Stimulated activated CD8-positive, alpha-beta memory T cell treated with anti-CD3 and anti-CD28 coated beads, Interleukin-4, amount 100 ng/mL, for 24 hours (primary cell): ENCODE measurements around the gene ATXN10.
"Not testable (repeated sequence)": the region's sequence is repeated elsewhere in the genome, so short reads cannot be mapped to it uniquely, and the experiment has no call there.

Experiments
- DNase-seq: peaks from one replicate; pipeline ENCODE4 v3.0.0-alpha.2; 2020; ENCODE audit warnings: low read depth

Gene ATXN10

DNA sequence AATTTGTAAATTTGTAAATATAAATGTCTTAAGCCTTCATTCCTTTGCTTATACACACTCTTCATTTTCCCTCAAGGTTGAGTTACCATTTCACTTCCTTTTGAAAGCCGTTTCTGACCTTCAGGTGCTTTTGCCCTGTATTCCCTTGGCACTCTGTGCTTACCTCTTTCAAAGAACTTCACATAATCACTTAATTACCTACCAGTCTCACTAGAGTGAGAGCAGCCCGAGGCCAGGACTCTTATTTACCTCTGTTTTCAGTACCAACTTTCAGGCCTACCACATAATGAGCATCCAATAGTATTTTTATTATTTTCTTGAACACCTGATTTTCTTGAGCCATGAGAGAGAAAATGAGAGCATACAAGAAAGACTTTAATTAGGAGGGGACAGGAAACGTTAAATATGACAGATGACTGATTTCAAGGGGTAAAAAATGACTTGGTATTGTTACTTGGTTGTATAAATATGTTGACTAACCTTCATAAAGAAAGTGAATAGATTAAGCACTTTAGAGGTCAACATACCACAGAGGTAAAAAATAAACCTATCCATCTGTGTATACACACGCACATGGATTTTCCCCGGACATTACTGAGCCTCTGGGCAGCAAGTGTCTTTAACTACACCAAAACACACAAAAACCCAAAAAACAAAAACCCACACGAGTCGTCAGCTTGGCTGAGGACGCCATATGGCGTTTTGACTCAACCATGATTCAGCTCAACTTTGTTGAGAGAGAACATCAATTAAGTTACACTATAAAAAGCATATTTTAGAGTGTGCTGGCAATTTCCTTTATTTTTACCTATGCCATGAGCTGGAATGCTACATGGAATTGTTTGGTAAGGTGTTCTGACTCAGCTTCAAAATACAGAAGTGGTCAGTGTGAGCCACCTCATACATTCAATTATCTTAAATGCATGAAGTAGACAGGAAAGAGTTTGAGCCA, 7.6 kb downstream of the ATXN10 start:
- DNase-seq, result no peak

DNA sequence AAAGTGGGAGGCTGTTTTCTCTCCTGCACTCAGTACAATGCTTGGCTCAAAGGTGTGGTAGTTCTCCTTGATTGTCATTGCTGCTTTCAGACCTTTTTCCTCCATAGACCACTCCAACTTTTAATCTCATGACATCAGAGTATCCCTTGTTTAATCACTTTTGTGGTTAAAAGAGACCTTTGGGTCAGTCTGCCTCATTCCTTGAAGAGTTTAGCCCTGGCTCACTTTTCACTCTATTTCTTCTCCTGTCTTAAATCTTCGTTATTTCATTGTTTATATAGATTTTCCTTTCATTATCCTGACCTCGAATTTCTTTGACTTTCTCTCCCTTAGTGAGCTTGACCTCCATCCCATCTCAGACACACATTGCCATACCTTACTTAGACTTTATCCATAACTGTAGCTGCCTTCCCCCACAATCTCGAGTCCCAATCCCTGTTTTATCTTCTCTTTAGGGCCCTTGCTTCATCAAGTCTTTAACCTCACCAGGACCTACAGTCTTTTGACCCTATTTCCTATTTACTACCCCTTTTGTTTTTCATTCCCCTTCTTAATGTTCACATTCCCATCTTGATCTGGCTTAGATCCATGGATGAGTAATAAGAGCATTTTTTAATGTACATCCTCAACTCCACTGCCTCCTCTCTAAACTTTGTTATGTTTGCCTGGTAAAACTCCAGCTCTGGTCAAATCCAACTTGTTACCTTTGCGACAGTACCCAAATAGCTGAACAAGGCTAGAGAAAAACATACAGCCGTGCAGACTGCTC, 9.5 kb downstream of the ATXN10 start:
- DNase-seq, result no peak

DNA sequence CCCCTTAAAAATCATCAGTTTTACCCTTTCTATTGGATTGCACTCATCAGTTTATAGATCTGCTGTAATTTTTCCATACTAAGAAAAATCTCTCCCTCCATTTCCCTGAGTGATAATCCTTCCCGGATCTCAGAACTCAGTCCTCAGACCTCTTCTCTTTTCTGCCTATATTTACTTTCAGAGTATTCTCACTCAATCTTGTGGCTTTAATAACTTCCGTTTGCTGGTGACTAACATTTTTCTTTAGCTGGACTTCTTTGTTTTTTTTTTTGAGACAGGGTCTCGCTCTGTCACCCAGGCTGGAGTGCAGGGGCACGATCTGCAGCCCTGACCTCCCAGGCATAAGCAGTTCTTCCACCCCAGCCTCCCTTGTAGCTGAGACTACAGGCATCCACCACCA, 10.4 kb downstream of the ATXN10 start:
- DNase-seq, result no peak

DNA sequence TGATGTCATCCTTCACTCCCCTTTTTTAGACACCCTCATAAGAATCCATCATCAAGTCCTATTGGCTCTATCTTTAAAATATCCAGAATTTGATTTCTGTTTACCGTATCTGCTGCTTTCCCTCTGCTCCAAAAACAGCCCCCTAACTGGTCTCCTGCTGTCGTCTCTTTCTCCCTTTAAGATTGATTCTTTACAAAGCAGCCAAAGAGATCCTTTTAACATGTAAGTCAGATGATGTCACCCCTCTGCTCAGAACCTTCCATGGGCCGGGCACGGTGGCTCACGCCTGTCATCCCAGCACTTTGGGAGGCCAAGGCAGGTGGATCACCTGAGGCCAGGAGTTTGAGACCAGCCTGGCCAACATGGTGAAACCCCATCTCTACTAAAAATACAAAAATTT, 11.1 kb downstream of the ATXN10 start:
- DNase-seq, result not testable (repeated sequence)

DNA sequence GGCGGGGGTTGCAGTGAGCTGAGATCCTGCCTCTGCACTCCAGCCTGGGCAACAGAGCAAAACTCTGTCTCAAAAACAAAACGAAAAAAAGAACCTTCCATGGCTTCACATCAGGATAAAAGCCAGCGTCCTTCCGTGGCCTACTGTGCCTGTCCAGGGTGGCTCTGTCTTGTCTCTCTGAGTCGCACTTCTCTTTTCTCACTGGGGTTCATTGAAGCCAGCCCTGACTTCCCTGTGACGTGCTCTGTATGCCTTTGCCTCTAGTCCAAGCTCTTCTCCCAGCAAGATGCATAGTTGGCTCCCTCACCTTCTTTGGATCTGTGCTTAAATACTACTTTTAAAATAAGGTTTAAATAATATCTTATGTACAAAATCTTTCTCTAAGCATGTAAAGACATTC, 11.6 kb downstream of the ATXN10 start:
- DNase-seq, result no peak

DNA sequence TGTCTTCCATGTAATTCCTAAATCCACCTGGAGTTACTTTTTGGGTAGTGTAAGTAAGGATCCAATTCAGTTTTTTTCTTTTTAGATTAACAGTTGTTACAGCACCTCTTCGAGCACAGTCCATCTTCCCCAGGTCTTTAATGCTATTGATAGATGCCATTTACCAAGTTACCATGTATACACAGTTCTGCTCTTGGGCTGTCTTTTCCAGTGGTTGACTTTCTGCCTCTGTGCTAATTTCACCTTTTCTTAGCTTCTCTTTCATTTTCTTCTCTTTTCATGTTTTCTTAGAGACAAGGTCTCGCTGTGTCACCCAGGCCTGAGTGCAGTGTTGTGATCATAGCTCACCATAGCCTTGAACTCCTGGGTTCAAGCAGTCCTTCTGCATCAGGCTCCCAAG, 12.0 kb downstream of the ATXN10 start:
- DNase-seq, result no peak

DNA sequence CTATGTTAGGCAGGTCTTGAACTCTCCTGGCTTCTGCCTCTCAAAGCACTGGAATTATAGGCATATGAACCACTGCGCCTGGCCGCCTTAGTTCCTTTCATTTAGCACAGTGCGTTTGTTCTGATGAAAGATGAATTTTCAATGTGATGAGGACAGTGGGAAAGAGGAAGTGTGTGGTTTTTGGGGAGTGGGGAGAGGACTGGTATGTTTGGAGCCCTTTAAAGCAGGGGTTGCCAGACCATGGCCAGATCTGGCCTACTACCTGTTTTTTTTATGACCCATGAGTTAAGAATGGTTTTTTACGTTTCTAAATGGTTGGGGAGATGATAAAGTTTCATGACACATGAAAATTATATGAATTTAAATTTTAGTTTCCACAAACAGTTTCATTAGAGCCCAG, 12.5 kb downstream of the ATXN10 start:
- no peak for DNase-seq

DNA sequence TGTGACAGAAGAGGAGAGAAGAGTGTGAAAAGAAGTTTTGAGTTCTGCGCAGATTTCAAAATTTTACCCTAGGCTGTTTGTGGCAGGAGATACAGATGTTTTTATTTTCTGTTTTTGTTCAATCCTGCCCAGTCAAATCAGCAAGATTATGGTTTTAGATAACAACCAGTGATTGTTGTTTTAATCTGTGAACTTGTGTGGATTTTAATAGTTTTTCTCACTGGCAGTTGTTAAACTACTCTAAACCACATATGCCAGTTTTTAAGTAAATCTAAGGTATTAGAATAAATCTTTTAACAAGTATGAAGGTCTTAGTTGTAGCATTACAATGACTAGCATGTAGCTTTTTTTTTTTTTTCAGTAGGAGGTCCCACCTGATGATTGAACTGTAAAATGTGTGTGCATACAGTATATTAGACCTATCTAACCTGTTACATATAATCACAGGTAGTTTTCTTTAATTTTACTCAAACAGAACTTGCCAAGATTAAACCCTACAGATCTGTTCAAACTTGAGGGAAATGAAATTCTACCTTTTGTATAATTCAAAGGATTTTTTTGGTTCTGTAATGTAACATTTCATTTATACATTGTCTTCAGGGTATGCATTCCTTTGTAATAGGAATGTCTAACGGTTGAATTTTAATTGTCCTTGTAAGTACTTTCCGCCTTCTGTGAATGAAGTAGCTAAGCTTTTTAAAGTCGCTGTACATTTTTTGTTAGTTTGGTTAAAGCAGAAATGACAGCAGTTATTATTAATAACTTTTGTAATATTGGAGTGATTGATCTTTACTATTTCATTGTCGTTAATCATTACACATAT, 13.3 kb downstream of the ATXN10 start:
- no peak for DNase-seq

DNA sequence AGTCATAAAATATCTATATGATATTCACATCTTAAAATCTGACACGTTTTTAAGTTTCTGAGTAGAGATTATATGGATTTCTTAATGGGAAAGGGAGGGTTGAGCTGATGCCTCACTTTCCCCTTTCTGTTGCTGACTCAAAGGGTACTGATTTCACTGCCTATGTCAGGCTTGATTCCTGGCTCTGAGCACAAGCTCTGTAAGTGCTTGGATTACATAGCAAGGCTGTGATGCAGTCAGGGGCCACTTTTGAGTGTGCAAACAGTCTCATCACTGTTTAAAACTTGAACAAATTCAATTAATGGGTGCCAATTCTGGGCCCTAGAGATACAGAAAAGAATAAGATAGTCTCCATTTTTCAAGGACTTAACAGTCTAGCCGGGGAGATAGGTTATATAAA, 14.4 kb downstream of the ATXN10 start:
- no peak for DNase-seq

DNA sequence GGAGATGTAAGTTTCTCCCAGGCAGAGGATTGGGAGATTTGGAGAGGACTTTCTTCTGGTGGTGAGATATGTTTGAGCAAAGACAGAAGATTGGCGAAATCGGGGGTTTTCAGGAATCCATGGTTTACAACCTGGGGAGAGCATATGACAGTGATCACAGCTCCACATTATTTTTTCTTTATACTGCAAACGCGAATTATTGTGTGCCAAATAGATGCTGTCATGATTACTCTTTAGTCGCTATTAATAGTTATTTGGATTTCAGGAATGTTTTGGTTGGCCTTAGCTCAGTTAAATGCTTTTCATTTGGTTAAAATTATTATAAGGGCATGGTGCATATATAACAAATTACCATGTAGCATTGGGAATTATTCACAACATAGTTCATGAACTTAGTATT, 15.2 kb downstream of the ATXN10 start:
- no peak for DNase-seq

DNA sequence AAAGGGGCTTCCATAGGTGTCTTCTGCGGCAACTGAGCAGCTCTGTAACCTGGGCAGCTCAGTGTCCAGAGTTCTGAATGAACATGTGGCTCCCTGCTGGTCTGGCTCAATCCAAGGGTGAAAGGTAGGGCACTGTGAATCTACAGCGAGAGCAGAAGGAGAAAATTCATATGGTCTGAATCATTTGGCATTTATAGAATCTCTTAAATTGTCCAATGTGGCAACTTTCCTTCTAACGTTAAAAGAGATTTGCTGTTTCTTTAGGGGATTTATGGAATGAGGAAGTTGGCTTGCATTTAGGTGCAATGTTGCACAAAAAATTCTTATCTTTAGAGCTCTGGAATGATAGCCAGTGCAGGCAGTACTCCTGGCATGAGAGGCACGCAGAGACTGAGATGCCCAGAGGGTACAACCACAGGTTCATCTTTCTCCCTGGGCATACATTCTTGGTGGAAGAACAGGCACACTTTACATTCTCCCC, 17.0 kb downstream of the ATXN10 start:
- no peak for DNase-seq

DNA sequence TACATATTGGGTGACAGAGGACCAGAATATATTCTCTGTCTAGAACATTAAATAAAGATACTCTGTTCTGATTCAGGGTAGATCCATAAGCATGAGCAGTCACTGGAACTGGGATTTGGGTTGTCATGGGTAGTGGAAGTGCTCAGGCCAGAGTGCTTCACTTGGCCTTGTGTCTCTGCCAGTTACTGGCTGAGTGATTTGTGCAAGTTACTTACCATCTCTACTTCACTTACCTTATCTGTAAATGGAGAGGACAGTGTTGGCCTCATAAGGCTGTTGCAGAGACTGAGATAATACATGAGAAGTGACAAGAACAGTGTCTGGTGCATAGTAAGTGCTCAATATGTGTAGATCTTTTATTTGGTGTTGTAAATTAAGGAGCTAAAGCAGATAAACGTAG, 17.6 kb downstream of the ATXN10 start:
- DNase-seq, result no peak

DNA sequence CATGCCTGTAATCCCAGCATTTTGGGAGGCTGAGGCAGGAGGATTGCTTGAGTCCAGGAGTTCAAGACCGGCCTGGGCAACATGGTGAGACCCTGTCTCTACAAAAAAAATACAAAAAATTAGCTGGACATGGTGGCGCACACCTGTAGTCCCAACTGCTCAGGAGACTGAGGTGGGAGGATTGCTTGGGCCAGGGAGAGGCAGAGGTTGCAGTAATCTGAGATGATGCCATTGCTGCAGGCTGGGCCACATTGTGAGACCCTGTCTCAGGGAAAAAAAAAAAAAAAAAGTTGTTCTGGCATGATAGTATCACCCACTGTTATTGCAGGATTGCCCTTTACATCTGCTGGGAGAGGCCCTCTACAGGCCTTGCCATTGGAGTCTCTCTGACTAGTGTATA, 18.4 kb downstream of the ATXN10 start:
- DNase-seq, result no peak

DNA sequence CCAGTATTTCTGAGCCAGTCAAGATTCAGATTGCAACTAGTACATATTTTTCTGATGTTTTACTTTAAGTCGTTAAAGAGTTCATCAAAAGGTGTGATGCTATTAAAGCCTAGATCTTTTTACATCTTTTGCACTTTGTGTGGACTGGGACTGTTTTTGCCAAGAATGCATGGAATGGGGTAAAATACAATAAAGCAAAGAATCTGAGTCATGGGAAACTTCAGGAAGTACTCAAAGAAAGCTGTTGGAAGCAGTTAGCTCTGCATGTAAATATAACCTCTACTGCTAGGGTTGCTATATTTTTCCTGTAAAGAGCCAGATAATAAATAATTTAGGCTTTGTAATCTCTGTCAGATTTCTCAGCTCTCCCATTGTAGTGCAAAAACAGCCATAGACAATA, 20.9 kb downstream of the ATXN10 start:
- DNase-seq, result no peak

DNA sequence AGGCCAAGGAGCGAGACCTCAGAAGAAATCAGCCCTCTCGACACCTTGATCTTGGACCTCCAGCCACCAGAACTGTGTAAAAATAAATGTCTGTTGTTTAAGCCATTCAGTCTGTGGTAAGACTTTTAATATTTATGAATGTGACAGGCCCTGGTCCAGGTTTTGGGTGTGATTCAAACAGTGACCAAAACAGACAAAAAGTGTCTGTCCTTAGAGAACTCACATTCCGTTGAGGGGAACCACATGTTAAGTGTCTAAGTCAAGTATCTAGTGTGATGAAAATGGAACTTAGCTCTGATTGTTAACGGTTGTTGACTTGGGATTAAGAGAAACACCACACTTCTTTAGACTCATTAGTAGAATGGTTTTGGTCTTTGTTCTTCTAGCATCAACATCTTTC, 22.2 kb downstream of the ATXN10 start:
- no peak for DNase-seq

DNA sequence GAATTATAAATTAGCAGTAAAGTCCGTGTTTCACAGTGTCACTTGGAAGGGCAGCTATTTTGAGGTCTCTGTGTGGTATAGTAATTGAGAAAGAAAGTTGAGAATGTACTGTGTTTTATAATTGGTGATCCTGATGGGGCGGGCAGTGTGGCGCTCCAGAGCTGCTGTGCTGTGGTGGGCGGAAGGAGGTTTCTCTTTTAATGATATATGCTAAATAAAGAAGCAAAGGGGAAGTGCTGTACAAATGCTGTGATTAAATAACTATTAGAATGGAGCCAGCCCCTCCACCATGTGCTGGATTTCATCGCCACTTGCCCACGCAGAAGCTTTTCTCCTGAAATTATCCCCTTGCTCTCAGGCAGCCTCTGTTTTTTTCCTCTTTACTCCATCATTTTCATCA, 24.6 kb downstream of the ATXN10 start:
- DNase-seq, result no peak

DNA sequence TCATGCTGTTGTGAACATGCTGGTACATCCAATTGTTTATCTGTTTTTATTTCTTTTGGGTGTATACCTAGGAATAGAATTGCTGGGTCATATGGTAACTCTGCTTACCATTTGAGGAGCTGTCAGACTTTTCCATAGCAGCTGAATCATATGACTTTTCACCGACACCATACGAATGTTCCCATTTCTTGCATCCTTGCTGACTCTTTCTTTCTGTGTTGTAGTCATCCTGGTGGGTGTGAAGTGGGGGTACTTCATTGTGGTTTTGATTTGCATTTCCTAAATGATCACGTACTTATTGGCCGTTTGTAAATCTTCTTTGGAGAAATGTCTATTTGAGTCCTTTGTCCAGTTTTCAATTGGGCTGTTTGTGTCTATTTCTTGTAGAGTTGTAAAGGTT, 26.5 kb downstream of the ATXN10 start:
- DNase-seq, result no peak

DNA sequence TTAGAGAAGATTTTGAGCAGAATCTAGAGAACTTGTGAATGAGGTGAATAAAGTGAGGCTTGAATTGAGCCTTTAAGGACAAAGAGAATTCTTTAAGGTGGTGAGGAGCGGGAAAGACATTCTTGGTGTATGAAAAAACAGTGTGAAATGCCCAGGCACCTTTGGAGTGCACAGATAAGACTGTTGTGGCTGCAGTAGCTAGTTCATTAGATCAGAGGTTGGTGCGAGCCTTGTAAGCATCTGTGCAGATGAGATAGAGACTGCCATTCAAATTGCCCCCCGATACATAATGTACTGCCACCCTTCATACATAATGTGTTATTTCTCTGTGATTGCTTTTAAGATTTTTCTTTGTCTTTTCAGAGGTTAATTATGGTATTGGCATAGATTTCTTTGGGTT, 31.3 kb downstream of the ATXN10 start:
- DNase-seq, result no peak

DNA sequence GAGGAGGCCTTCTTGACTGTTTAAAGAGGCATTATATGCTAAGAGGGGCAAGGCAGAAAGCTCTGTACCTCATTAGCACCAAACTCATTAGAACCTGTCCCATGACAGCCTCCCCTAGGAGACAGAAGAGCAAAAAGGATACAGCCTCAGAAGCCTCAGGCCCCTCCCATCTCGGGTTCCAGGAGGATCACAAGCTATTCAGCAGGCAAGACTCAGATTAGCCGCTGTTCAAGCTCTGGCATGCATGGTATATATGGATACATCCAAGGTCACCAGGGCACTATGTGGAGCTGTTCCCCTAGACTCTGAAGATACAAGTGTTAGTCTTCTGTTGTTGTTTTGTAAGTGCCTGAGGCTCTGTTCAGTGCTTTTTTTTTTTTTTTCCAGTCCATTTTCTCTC, 32.1 kb downstream of the ATXN10 start:
- no peak for DNase-seq

DNA sequence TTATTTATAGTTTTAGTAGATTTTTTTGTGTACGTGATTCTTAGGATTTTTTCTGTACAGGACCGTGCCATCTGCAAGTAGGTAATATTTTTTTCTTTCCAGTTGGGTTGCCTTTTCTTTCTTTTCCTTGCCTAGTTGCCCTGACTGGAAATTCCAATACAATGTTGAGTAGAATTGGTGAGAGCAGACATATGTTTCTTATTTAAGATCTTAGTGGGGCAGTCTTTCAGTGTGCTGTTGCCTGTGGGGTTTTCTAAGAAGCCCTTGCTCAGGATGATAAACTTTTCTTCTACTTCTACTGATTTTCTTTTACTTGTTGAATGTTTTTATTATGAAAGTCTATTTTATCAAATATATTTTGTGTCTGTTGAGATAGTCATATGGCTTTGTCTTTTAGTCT, 33.0 kb downstream of the ATXN10 start:
- no peak for DNase-seq

DNA sequence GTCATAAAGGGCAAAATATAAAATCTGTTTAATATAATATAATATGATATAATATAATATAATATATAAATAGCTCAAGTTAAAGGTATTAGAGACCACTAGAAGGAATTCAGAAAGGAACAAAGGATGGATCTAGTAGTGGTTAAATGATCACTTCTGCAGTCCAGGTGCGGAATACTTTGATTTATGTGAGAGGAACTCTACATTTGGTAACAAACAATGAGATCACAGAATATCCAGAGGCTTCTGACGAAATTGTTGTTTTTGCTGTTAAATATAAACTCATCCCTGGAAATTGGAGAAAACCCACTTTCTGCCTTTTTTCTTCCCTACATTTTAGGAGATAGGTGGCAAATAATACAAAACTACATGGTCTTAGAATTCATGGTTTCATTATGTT, 36.0 kb downstream of the ATXN10 start:
- DNase-seq, result no peak

DNA sequence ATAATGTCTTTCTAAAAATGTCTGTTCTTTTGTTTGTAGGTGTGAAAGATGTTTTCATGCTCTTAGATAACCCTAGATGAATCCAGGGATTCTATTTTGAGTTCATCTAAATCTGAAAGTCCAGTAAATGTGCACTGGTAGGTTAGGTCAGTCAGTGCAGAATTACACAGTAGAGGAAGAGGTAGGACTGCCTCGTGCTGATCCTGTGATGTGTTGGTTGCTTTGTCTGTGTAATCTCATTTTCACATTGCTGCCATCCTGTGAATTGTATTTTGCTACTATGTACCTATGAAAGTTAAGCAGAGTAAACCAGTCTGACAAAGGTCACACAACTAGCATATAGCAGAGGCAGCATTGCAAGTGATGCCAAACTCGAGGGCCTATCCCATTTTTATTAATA, 36.5 kb downstream of the ATXN10 start:
- DNase-seq, result no peak
